Esophagus muscularis mucosa (tissue), 4 donors: ENCODE measurements around the gene SLN. TPM values are rescaled to one million over a fixed set of nuclear protein-coding genes. Genes with fewer than 3 reads are reported as not detected.

Experiments
- DNase-seq: peaks from one replicate; pipeline ENCODE4 v3.0.0-alpha.2; 2017; ENCODE audit errors: extremely low spot score
- H3K27ac ChIP-seq, 4 donors: fragments of 200-600 bp; sonication (generic); replicated peaks in 1 of 4; 1 replicate in 3 of 4; 2 replicates in 1 of 4; pipeline ENCODE4 v1.5.1; 2016 to 2019; ENCODE audit warnings: mild to moderate bottlenecking in 1 of 4
- H3K27me3 ChIP-seq, 4 donors: fragments of 200-600 bp; sonication (generic); one replicate each; pipeline versions ENCODE4 v1.5.1 to v1.6.0; 2016 to 2019
- H3K36me3 ChIP-seq, 4 donors: fragments of 200-600 bp; sonication (generic); one replicate each; pipeline ENCODE4 v1.5.1; 2016 to 2019
- H3K4me1 ChIP-seq, 4 donors: fragments of 200-600 bp; sonication (generic); one replicate each; pipeline ENCODE4 v1.5.1; 2016 to 2019
- H3K4me3 ChIP-seq, 4 donors: fragments of 200-600 bp; sonication (generic); 1 replicate in 2 of 4; 2 replicates in 2 of 4; pipeline ENCODE4 v1.5.1; 2016 to 2019; ENCODE audit warnings: mild to moderate bottlenecking in 4 of 4, moderate library complexity in 1 of 4
- H3K9me3 ChIP-seq, 4 donors: fragments of 200-600 bp; sonication (generic); 1 replicate in 3 of 4; 2 replicates in 1 of 4; pipeline ENCODE4 v1.5.1; 2016 to 2019
- EP300 ChIP-seq: sonication (generic); formaldehyde crosslinking; IDR thresholded peaks from one replicate; pipeline ENCODE4 v1.6.1; 2017; ENCODE audit warnings: antibody characterized with exemption
- POLR2A ChIP-seq: fragments of 450-650 bp; IDR thresholded peaks from one replicate; pipeline ENCODE4 v1.6.1; 2017; ENCODE audit warnings: antibody characterized with exemption, moderate library complexity, mild to moderate bottlenecking, low read depth
- POLR2AphosphoS5 ChIP-seq, 2 donors: sonication (generic); formaldehyde crosslinking; IDR thresholded peaks; one replicate each; pipeline ENCODE4 v1.6.1; 2017; ENCODE audit warnings: antibody characterized with exemption in 2 of 2
- WGBS: methylation state at CpG from one replicate; pipeline ENCODE4 v1.1.5; 2018; 5-methylcytosine and 5-hydroxymethylcytosine counted together
- intact Hi-C: fragments of 100-400 bp; cut with DNase I; formaldehyde crosslinking; loops from one replicate; pipeline ENCODE4 v1.15.1; 2023
- total RNA-seq, 4 donors: library from RNA; depleted of rRNA; stranded (reverse); fragments of >200 nt; gene quantifications; one replicate each; pipeline versions ENCODE4 v1.1.0 to v1.2.1, GENCODE V29; 2016
- TF ChIP-seq, protein P1 (sequence below), 3 experiments: fragments of 200-600 bp in 2 of 3; fragments of 450-650 bp in 1 of 3; sonication (generic) in 2 of 3; IDR thresholded peaks; one replicate each; pipeline ENCODE4 v1.5.1; 2017 to 2019; ENCODE audit warnings: antibody characterized with exemption in 3 of 3, mild to moderate bottlenecking in 2 of 3, moderate library complexity in 1 of 3

Gene SLN
- total RNA-seq, 4 donors from 2014 or later: 0.65 TPM; not detected in 3

- no peak for TF ChIP-seq POLR2AphosphoS5 (IDR thresholded peaks at IDR 0.05)
- TF ChIP-seq EP300: no peak
- TF ChIP-seq, protein P1, sequence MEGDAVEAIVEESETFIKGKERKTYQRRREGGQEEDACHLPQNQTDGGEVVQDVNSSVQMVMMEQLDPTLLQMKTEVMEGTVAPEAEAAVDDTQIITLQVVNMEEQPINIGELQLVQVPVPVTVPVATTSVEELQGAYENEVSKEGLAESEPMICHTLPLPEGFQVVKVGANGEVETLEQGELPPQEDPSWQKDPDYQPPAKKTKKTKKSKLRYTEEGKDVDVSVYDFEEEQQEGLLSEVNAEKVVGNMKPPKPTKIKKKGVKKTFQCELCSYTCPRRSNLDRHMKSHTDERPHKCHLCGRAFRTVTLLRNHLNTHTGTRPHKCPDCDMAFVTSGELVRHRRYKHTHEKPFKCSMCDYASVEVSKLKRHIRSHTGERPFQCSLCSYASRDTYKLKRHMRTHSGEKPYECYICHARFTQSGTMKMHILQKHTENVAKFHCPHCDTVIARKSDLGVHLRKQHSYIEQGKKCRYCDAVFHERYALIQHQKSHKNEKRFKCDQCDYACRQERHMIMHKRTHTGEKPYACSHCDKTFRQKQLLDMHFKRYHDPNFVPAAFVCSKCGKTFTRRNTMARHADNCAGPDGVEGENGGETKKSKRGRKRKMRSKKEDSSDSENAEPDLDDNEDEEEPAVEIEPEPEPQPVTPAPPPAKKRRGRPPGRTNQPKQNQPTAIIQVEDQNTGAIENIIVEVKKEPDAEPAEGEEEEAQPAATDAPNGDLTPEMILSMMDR (IDR thresholded peaks at IDR 0.05): no peak
- no peak for TF ChIP-seq POLR2A
- Histone ChIP-seq H3K27me3 (no peaks in the 10 kb centered on the region), H3K4me3 (no peak overlapping the region), H3K36me3 (no peaks in the 10 kb centered on the region), H3K27ac (no peak overlapping the region), H3K4me1 (no peaks in the 10 kb centered on the region), H3K9me3 (no peaks in the 10 kb centered on the region)
- DNase-seq: no peak
- intact Hi-C loops: no loop called here
- WGBS: 90% methylated on average over 3 of the region's 3 CpGs
Measured at GRCh38 chr11:107733518-107733917, 21.7 kb upstream of the SLN start.

DNA sequence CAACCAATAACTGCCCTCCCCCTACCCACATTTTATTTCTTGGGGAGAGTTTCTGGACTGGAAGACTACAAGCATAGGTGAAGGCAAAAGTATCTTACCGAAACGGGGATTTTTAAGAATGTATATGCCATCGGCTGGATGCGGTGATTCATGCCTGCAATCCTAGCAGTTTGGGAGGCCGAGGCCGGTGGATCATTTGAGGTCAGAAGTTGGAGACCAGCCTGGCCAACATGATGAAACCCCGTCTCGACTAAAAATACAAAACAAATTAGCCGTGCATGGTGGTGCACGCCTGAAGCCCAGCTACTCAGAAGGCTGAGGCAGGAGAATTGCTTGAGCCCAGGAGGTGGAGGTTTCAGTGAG, 20.8 kb upstream of the SLN start:
- H3K9me3 ChIP-seq: no peaks in the 10 kb centered on the region
- intact Hi-C loops: no loop called here

GRCh38 chr11:107731941-107732688, 20.3 kb upstream of the SLN start:
- Histone ChIP-seq H3K27me3 (no peaks in the 10 kb centered on the region), H3K9me3 (no peaks in the 10 kb centered on the region), H3K4me1 (no peaks in the 10 kb centered on the region), H3K27ac (no peak overlapping the region), H3K4me3 (no peak overlapping the region), H3K36me3 (no peaks in the 10 kb centered on the region)
- WGBS: 88% methylated on average over 12 of the region's 12 CpGs
- DNase-seq: no peak
- TF ChIP-seq POLR2A (no peak), EP300 (no peak), POLR2AphosphoS5 (IDR thresholded peaks at IDR 0.05) (no peak)
- TF ChIP-seq, protein P1 (IDR thresholded peaks at IDR 0.05): no peak
- intact Hi-C loops: no loop called here

More for the DNA sequence above, 20.8 kb upstream of the SLN start:
- Histone ChIP-seq H3K4me3 (no peak overlapping the region), H3K27ac (no peak overlapping the region), H3K27me3 (no peaks in the 10 kb centered on the region), H3K36me3 (no peaks in the 10 kb centered on the region), H3K4me1 (no peaks in the 10 kb centered on the region)
- TF ChIP-seq EP300 (no peak), POLR2A (no peak), POLR2AphosphoS5 (IDR thresholded peaks at IDR 0.05) (no peak)
- TF ChIP-seq, protein P1 (IDR thresholded peaks at IDR 0.05): no peak
- no peak for DNase-seq
- 93% methylated on average over 10 of the region's 10 CpGs for WGBS

DNA sequence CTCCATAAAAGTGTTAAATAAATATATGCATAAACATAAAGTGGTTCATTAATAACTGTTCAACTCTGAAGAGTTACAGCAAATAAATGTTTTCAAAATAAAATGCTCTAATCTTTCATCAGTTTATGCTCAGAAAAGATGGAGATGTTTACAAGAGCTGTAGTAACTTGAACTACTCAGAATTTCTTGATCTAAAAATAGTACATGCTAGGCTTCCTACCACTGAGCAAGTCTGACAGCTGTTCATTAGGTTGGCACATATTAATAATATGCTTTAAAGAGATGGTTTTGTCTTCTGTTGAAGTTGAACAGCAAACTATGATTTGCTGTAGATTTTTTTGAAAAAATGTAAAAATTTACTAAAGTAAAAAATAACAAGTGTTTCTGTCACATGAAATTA, 10.8 kb upstream of the SLN start:
- no peaks in the 10 kb centered on the region for H3K27me3 ChIP-seq

More for the DNA sequence above, 10.8 kb upstream of the SLN start:
- H3K36me3 ChIP-seq: no peaks in the 10 kb centered on the region
- no peak for DNase-seq
- no peak overlapping the region for H3K27ac ChIP-seq
- no peak overlapping the region for H3K4me3 ChIP-seq
- H3K9me3 ChIP-seq: no peaks in the 10 kb centered on the region
- intact Hi-C loops: no loop called here
- TF ChIP-seq POLR2A (no peak), EP300 (no peak), POLR2AphosphoS5 (IDR thresholded peaks at IDR 0.05) (no peak)
- TF ChIP-seq, protein P1 (IDR thresholded peaks at IDR 0.05): no peak
- H3K4me1 ChIP-seq: peaks cover 0 to 18% (median 17%) of the 10 kb centered on the region in 4 donors
